Panc1 (cell line): Measurements from ENCODE around the gene CBX8. TPM values are rescaled to one million over a fixed set of nuclear protein-coding genes. Genes with fewer than 3 reads are reported as not detected.
"Not testable (repeated sequence)": the region's sequence is repeated elsewhere in the genome, so short reads cannot be mapped to it uniquely, and the experiment has no call there.

Experiments used
- ATAC-seq: fragments of 200-7000 bp; cut with Tn5 transposase; 2 replicates; pipeline ENCODE4 v1.9.1; 2020; ENCODE audit warnings: mild to moderate bottlenecking, moderate library complexity
- BruUV-seq: library from RNA; stranded (reverse); fragments of 400-500 nt; replicated peaks from 2 replicates; lab custom pipeline; 2021; lab: Mats Ljungman, UMichigan
- CTCF ChIA-PET: fragments of 300-600 bp; sonication (Branson Sonifier 250); formaldehyde crosslinking; loops from one replicate; lab custom pipeline; 2022; ENCODE audit warnings: antibody characterized with exemption; lab: Charles Lee
- POLR2A ChIA-PET: fragments of 300-600 bp; sonication (Branson Sonifier 250); formaldehyde crosslinking; loops from one replicate; lab custom pipeline; 2022; ENCODE audit warnings: antibody characterized with exemption; lab: Charles Lee
- DNase-seq: peaks from one replicate; pipeline ENCODE4 v3.0.0-alpha.2; 2010; ENCODE audit warnings: low read depth, low spot score
- H3K27ac ChIP-seq: 2 replicates; pipeline ENCODE4 v1.5.1; 2011; ENCODE audit warnings: mild to moderate bottlenecking, low read length, inconsistent platforms
- H3K27me3 ChIP-seq: fragments of 200-500 bp; sonication (Bioruptor generic); 2 replicates; pipeline ENCODE4 v1.6.0; 2014; ENCODE audit warnings: low read length, inconsistent platforms; ENCODE audit not compliant: control insufficient read depth, insufficient read depth
- H3K36me3 ChIP-seq: fragments of 200-500 bp; sonication (Bioruptor generic); 2 replicates; pipeline ENCODE4 v1.5.1; 2014; ENCODE audit warnings: inconsistent platforms, mild to moderate bottlenecking, low read length, moderate library complexity; ENCODE audit not compliant: control insufficient read depth, insufficient read depth
- H3K4me1 ChIP-seq: 2 replicates; pipeline ENCODE4 v1.5.1; 2011; ENCODE audit warnings: inconsistent platforms, mild to moderate bottlenecking, low read length, moderate library complexity; ENCODE audit not compliant: control insufficient read depth, insufficient read depth
- H3K4me3 ChIP-seq, 2 experiments: 2 replicates each; pipeline ENCODE4 v1.5.1; 2011 to 2012; ENCODE audit warnings: low read depth in 2 of 2, low read length in 2 of 2, mild to moderate bottlenecking in 2 of 2, inconsistent platforms in 1 of 2, moderate library complexity in 1 of 2
- H3K9me3 ChIP-seq: fragments of 200-500 bp; sonication (Bioruptor generic); 2 replicates; pipeline ENCODE4 v1.5.1; 2014; ENCODE audit warnings: low read depth, mild to moderate bottlenecking, inconsistent platforms, low read length, moderate library complexity; ENCODE audit not compliant: control insufficient read depth, insufficient read depth
- CTCF ChIP-seq: fragments of 450-650 bp; IDR thresholded peaks from 2 replicates; pipeline ENCODE4 v1.5.1; 2017; ENCODE audit warnings: mild to moderate bottlenecking
- POLR2AphosphoS5 ChIP-seq: IDR thresholded peaks from 2 replicates; pipeline ENCODE4 v1.6.1; 2012; ENCODE audit warnings: mild to moderate bottlenecking, low read depth, low read length, moderate library complexity
- REST ChIP-seq, 2 experiments: IDR thresholded peaks; 2 replicates each; pipeline ENCODE4 v1.6.1; 2011 to 2012; ENCODE audit warnings: low read depth in 2 of 2, control low read depth in 1 of 2, low read length in 1 of 2, mild to moderate bottlenecking in 1 of 2, moderate library complexity in 1 of 2; ENCODE audit not compliant: insufficient read depth in 1 of 2
- SIN3A ChIP-seq: IDR thresholded peaks from 2 replicates; pipeline ENCODE4 v1.6.1; 2012; ENCODE audit warnings: low read depth, mild to moderate bottlenecking, low read length, moderate library complexity, borderline replicate concordance; ENCODE audit not compliant: insufficient read depth
- TCF7L2 ChIP-seq: IDR thresholded peaks from 2 replicates; pipeline ENCODE4 v1.6.1; 2011; ENCODE audit warnings: mild to moderate bottlenecking, low read depth, low read length, inconsistent platforms
- in situ Hi-C: cut with HindIII; loops from 2 replicates; pipeline ENCODE4 v1.10.0; 2016; ENCODE audit warnings: low sequenced_read_pairs, low pct_unique_long_range_greater_than_20kb
- intact Hi-C: fragments of 100-400 bp; cut with micrococcal nuclease; formaldehyde crosslinking; loops from one replicate; pipeline ENCODE4 v1.10.0; 2022; ENCODE audit not compliant: unreplicated experiment
- total RNA-seq: library from RNA; stranded (reverse); gene quantifications from one replicate; pipeline ENCODE4 v1.2.1, GENCODE V29; 2021; ENCODE audit not compliant: unreplicated experiment

The CBX8 gene
- total RNA-seq, 1 experiment from 2014 or later, result 15.3 TPM

GRCh38 chr17:79775632-79776031 lies 21.2 kb downstream of the CBX8 start:
- Histone ChIP-seq H3K36me3 (peaks cover 3% of the 10 kb centered on the region; the same call in 1 of the 2 replicates), H3K27ac (no peak overlapping the region), H3K27me3 (peaks cover 18% of the 10 kb centered on the region), H3K9me3 (no peaks in the 10 kb centered on the region), H3K4me1 (peaks cover 20% of the 10 kb centered on the region), H3K4me3 (no peak overlapping the region)
- intact Hi-C loops (no loop called here), in situ Hi-C loops (loop anchor here (25.0 kb wide), 1 partner anchor 212 kb away; no protein-coding TSS in a partner anchor)
- POLR2A ChIA-PET, result interaction anchor here (0.5 to 0.6 kb wide), 2 partner anchors 144 to 462 kb away, joined by 3 to 5 read pairs; no protein-coding TSS in a partner anchor
- ATAC-seq (no peak), DNase-seq (no peak)
- no TSS peak for BruUV-seq
- TF ChIP-seq CTCF, result no peak
- no peak for TF ChIP-seq REST (IDR thresholded peaks at IDR 0.05; ENCODE audit: insufficient read depth in 1 of 2, low read depth in 2 of 2, low read length in 1 of 2)
- no peak for TF ChIP-seq TCF7L2
- no peak for TF ChIP-seq SIN3A
- TF ChIP-seq POLR2AphosphoS5, result no peak
- CTCF ChIA-PET, result interaction anchor here (0.5 to 0.6 kb wide), 2 partner anchors 112 to 294 kb away, joined by 3 read pairs; no protein-coding TSS in a partner anchor

- Histone ChIP-seq H3K36me3 (peaks cover 3% of the 10 kb centered on the region; the same call in 1 of the 2 replicates), H3K9me3 (no peaks in the 10 kb centered on the region), H3K27ac (no peak overlapping the region), H3K4me3 (no peak overlapping the region), H3K27me3 (peaks cover 18% of the 10 kb centered on the region), H3K4me1 (peaks cover 20% of the 10 kb centered on the region)
- POLR2A ChIA-PET, result no interaction called here
- no peak for TF ChIP-seq POLR2AphosphoS5
- no peak for TF ChIP-seq REST (IDR thresholded peaks at IDR 0.05; ENCODE audit: insufficient read depth in 1 of 2, low read depth in 2 of 2, low read length in 1 of 2)
- TF ChIP-seq SIN3A, result no peak
- no peak for TF ChIP-seq CTCF
- no peak for TF ChIP-seq TCF7L2
- DNase-seq (no peak), ATAC-seq (0 out of 2 replicates have a peak, but pooled peaks have one; percentile 13)
- no TSS peak for BruUV-seq
- intact Hi-C loops, result no loop called here
- in situ Hi-C loops, result no loop called here
- CTCF ChIA-PET, result interaction anchor here (1.1 kb wide), 1 partner anchor 29 kb away, joined by 3 read pairs; no protein-coding TSS in a partner anchor
These were observed 22.3 kb downstream of the CBX8 start for GRCh38 chr17:79774561-79774975.

- POLR2A ChIA-PET, in situ Hi-C loops, BruUV-seq, H3K27ac ChIP-seq, DNase-seq, ATAC-seq, H3K4me3 ChIP-seq, CTCF ChIA-PET, H3K36me3 ChIP-seq, H3K9me3 ChIP-seq, intact Hi-C loops: not testable (repeated sequence)
- H3K27me3 ChIP-seq, result peaks cover 18% of the 10 kb centered on the region
- H3K4me1 ChIP-seq, result peaks cover 13% of the 10 kb centered on the region
These were observed 24.2 kb downstream of the CBX8 start for GRCh38 chr17:79772726-79773125.
